Karpas-422 (cell line): ENCODE data around the gene TMEM145. TPM values are rescaled to one million over a fixed set of nuclear protein-coding genes. Genes with fewer than 3 reads are reported as not detected.
"Not testable (repeated sequence)": the region's sequence is repeated elsewhere in the genome, so short reads cannot be mapped to it uniquely, and the experiment has no call there.

ENCODE experiments used
- DNase-seq: peaks from one replicate; pipeline ENCODE4 v3.0.0-alpha.2; 2015
- H2AFZ ChIP-seq: fragments of 200-600 bp; sonication (generic); 2 replicates; pipeline ENCODE4 v1.6.1; 2014; ENCODE audit warnings: antibody characterized with exemption, low read length, mixed read lengths
- H3K27ac ChIP-seq: fragments of 200-600 bp; sonication (generic); 2 replicates; pipeline ENCODE4 v1.5.1; 2014; ENCODE audit warnings: mild to moderate bottlenecking, low read length, moderate library complexity
- H3K27me3 ChIP-seq: fragments of 200-600 bp; sonication (generic); 2 replicates; pipeline ENCODE4 v1.6.1; 2014; ENCODE audit warnings: low read length, mixed read lengths
- H3K36me3 ChIP-seq: fragments of 200-600 bp; sonication (generic); 2 replicates; pipeline ENCODE4 v1.6.1; 2014; ENCODE audit warnings: low read length, mixed read lengths; ENCODE audit not compliant: insufficient read depth
- H3K4me1 ChIP-seq: fragments of 200-600 bp; sonication (generic); 2 replicates; pipeline ENCODE4 v1.6.1; 2014; ENCODE audit warnings: mild to moderate bottlenecking, low read length, mixed read lengths
- H3K4me2 ChIP-seq: fragments of 200-600 bp; sonication (generic); 2 replicates; pipeline ENCODE4 v1.6.1; 2014; ENCODE audit warnings: low read length, low read depth, mild to moderate bottlenecking; ENCODE audit not compliant: poor library complexity, severe bottlenecking
- H3K4me3 ChIP-seq: fragments of 200-600 bp; sonication (generic); 2 replicates; pipeline ENCODE4 v1.5.1; 2014; ENCODE audit warnings: mild to moderate bottlenecking, antibody characterized with exemption, low read length, mixed read lengths
- H3K79me2 ChIP-seq: fragments of 200-600 bp; sonication (generic); 2 replicates; pipeline ENCODE4 v1.6.1; 2014; ENCODE audit warnings: mild to moderate bottlenecking, low read length, mixed read lengths
- H3K9ac ChIP-seq: fragments of 200-600 bp; sonication (generic); 2 replicates; pipeline ENCODE4 v1.6.0; 2014; ENCODE audit warnings: low read length
- H3K9me2 ChIP-seq: fragments of 200-600 bp; sonication (generic), shearing (Covaris generic); replicated peaks from 2 replicates; pipeline ENCODE4 v1.6.0; 2014; ENCODE audit warnings: mild to moderate bottlenecking, low read length, moderate library complexity; ENCODE audit not compliant: insufficient read depth
- H3K9me3 ChIP-seq: fragments of 300-700, 200-600 bp; sonication (generic); 2 replicates; pipeline ENCODE4 v1.6.1; 2014; ENCODE audit warnings: low read length, mixed read lengths
- H4K20me1 ChIP-seq: fragments of 200-600 bp; sonication (generic); 2 replicates; pipeline ENCODE4 v1.6.1; 2014; ENCODE audit warnings: mild to moderate bottlenecking, antibody characterized with exemption, low read length, low read depth; ENCODE audit not compliant: insufficient read depth
- total RNA-seq: library from RNA; depleted of rRNA; stranded (reverse); fragments of >200 nt; shearing (Covaris generic); gene quantifications from 2 replicates; pipeline ENCODE4 v1.2.3, GENCODE V29; 2014; ENCODE audit warnings: low replicate concordance

Gene TMEM145
- total RNA-seq, 1 experiment from 2014 or later, result 18.7 TPM

- Histone ChIP-seq H3K9ac (peak overlapping the region; percentile 93), H2AFZ (no peak overlapping the region), H3K4me1 (peaks cover 36% of the 10 kb centered on the region), H4K20me1 (no peaks in the 10 kb centered on the region), H3K9me2 (no peaks in the 10 kb centered on the region), H3K79me2 (peaks cover 57% of the 10 kb centered on the region), H3K4me3 (peak overlapping the region; percentile 88), H3K9me3 (no peaks in the 10 kb centered on the region), H3K4me2 (peak overlapping the region; percentile 82), H3K36me3 (no peaks in the 10 kb centered on the region), H3K27me3 (no peaks in the 10 kb centered on the region), H3K27ac (no peak overlapping the region)
- DNase-seq, result no peak
Observed at GRCh38 chr19:42327381-42327780, 14.3 kb downstream of the TMEM145 start.

- H3K79me2 ChIP-seq, result peaks cover 57% of the 10 kb centered on the region
- H3K9ac ChIP-seq, result peak overlapping the region; percentile 43
- no peaks in the 10 kb centered on the region for H4K20me1 ChIP-seq
- no peak overlapping the region for H3K4me3 ChIP-seq
- DNase-seq, result no peak
- no peaks in the 10 kb centered on the region for H3K9me2 ChIP-seq
- H3K27me3 ChIP-seq, result no peaks in the 10 kb centered on the region
- no peaks in the 10 kb centered on the region for H3K36me3 ChIP-seq
- no peak overlapping the region for H3K27ac ChIP-seq
- H2AFZ ChIP-seq, result no peak overlapping the region
- H3K9me3 ChIP-seq, result no peaks in the 10 kb centered on the region
- H3K4me2 ChIP-seq, result peak overlapping the region; percentile 82
- H3K4me1 ChIP-seq, result peaks cover 36% of the 10 kb centered on the region
Observed at GRCh38 chr19:42328106-42328505, 15.0 kb downstream of the TMEM145 start.

- peaks cover 57% of the 10 kb centered on the region for H3K79me2 ChIP-seq
- no peak overlapping the region for H3K4me2 ChIP-seq
- H2AFZ ChIP-seq, result no peak overlapping the region
- H3K9ac ChIP-seq, result no peak overlapping the region
- DNase-seq, result no peak
- H3K36me3 ChIP-seq, result no peaks in the 10 kb centered on the region
- no peak overlapping the region for H3K27ac ChIP-seq
- no peaks in the 10 kb centered on the region for H3K27me3 ChIP-seq
- H3K4me1 ChIP-seq, result peaks cover 36% of the 10 kb centered on the region
- no peaks in the 10 kb centered on the region for H3K9me3 ChIP-seq
- H3K4me3 ChIP-seq, result no peak overlapping the region
- no peaks in the 10 kb centered on the region for H4K20me1 ChIP-seq
- no peaks in the 10 kb centered on the region for H3K9me2 ChIP-seq
Observed at GRCh38 chr19:42328854-42329253, 15.7 kb downstream of the TMEM145 start.

GRCh38 chr19:42330241-42330711, 17.2 kb downstream of the TMEM145 start:
- H3K9me3 ChIP-seq, result no peaks in the 10 kb centered on the region
- H3K27me3 ChIP-seq, result no peaks in the 10 kb centered on the region
- no peaks in the 10 kb centered on the region for H3K36me3 ChIP-seq
- no peak overlapping the region for H3K9ac ChIP-seq
- H3K9me2 ChIP-seq, result no peaks in the 10 kb centered on the region
- no peak overlapping the region for H3K4me3 ChIP-seq
- peaks cover 25% of the 10 kb centered on the region for H3K4me1 ChIP-seq
- H2AFZ ChIP-seq, result no peak overlapping the region
- peaks cover 57% of the 10 kb centered on the region for H3K79me2 ChIP-seq
- DNase-seq, result no peak
- no peak overlapping the region for H3K4me2 ChIP-seq
- H3K27ac ChIP-seq, result no peak overlapping the region
- H4K20me1 ChIP-seq, result no peaks in the 10 kb centered on the region

GRCh38 chr19:42331333-42331732, 18.2 kb downstream of the TMEM145 start:
- not testable (repeated sequence) for H3K9me3 ChIP-seq, H3K27ac ChIP-seq, H3K4me3 ChIP-seq, H3K27me3 ChIP-seq, H3K9ac ChIP-seq, H4K20me1 ChIP-seq, H3K4me2 ChIP-seq, H2AFZ ChIP-seq, DNase-seq, H3K9me2 ChIP-seq, H3K36me3 ChIP-seq
- Histone ChIP-seq H3K4me1 (peaks cover 24% of the 10 kb centered on the region), H3K79me2 (peaks cover 49% of the 10 kb centered on the region)

GRCh38 chr19:42332059-42332458, 18.9 kb downstream of the TMEM145 start:
- Histone ChIP-seq H3K27me3 (no peaks in the 10 kb centered on the region), H3K27ac (no peak overlapping the region), H3K4me2 (no peak overlapping the region), H3K9me3 (no peaks in the 10 kb centered on the region), H3K9ac (no peak overlapping the region), H3K79me2 (peaks cover 42% of the 10 kb centered on the region), H3K36me3 (peaks cover 7% of the 10 kb centered on the region; the same call in 1 of the 2 replicates), H4K20me1 (no peaks in the 10 kb centered on the region), H3K4me1 (peaks cover 17% of the 10 kb centered on the region), H3K9me2 (no peaks in the 10 kb centered on the region), H3K4me3 (no peak overlapping the region), H2AFZ (no peak overlapping the region)
- DNase-seq, result no peak

- Histone ChIP-seq H3K79me2 (peaks cover 32% of the 10 kb centered on the region), H3K4me2 (no peak overlapping the region), H3K9me3 (no peaks in the 10 kb centered on the region), H3K4me1 (peaks cover 7% of the 10 kb centered on the region), H3K36me3 (peaks cover 7% of the 10 kb centered on the region; the same call in 1 of the 2 replicates), H3K4me3 (no peak overlapping the region), H4K20me1 (no peaks in the 10 kb centered on the region), H2AFZ (no peak overlapping the region), H3K27ac (no peak overlapping the region), H3K27me3 (no peaks in the 10 kb centered on the region), H3K9ac (no peak overlapping the region), H3K9me2 (no peaks in the 10 kb centered on the region)
- no peak for DNase-seq
Observed at GRCh38 chr19:42333018-42333417, 19.9 kb downstream of the TMEM145 start.

GRCh38 chr19:42333975-42334696, 21.0 kb downstream of the TMEM145 start:
- peaks cover 3% of the 10 kb centered on the region for H3K4me1 ChIP-seq
- DNase-seq, result no peak

More at GRCh38 chr19:42333975-42334696, 21.0 kb downstream of the TMEM145 start:
- no peaks in the 10 kb centered on the region for H3K9me2 ChIP-seq
- H3K4me3 ChIP-seq, result no peak overlapping the region
- H3K4me2 ChIP-seq, result no peak overlapping the region
- no peak overlapping the region for H2AFZ ChIP-seq
- peaks cover 21% of the 10 kb centered on the region for H3K79me2 ChIP-seq
- no peak overlapping the region for H3K27ac ChIP-seq
- H3K27me3 ChIP-seq, result no peaks in the 10 kb centered on the region
- H3K9ac ChIP-seq, result no peak overlapping the region
- no peaks in the 10 kb centered on the region for H3K9me3 ChIP-seq
- no peaks in the 10 kb centered on the region for H4K20me1 ChIP-seq
- peaks cover 7% of the 10 kb centered on the region; the same call in 1 of the 2 replicates for H3K36me3 ChIP-seq
